Natural killer cell (primary cell): Measurements from ENCODE around the gene EFCAB10. TPM values are rescaled to one million over a fixed set of nuclear protein-coding genes. Genes with fewer than 3 reads are reported as not detected.

Experiments used
- ATAC-seq, 3 donors: fragments of 150-1000 bp in 2 of 3; fragments of 200-7000 bp in 1 of 3; cut with Tn5 transposase; 1 replicate in 1 of 3; 2 replicates in 2 of 3; pipeline ENCODE4 v1.10.0; 2021; ENCODE audit warnings: mild to moderate bottlenecking in 2 of 3, moderate library complexity in 2 of 3
- DNase-seq, 2 donors: peaks; one replicate each; pipeline versions ENCODE4 v3.0.0 to v3.0.0-alpha.2; 2013 to 2021; ENCODE audit warnings: mixed read lengths in 1 of 2
- H3K27ac ChIP-seq: one replicate; pipeline ENCODE4 v1.5.1; 2013; ENCODE audit warnings: mild to moderate bottlenecking, low read length
- H3K27me3 ChIP-seq: one replicate; pipeline ENCODE4 v1.6.1; 2013; ENCODE audit warnings: low read length; ENCODE audit not compliant: control insufficient read depth, insufficient read depth
- H3K36me3 ChIP-seq: one replicate; pipeline ENCODE4 v1.6.1; 2013; ENCODE audit warnings: low read length; ENCODE audit not compliant: control insufficient read depth, insufficient read depth
- H3K4me1 ChIP-seq: one replicate; pipeline ENCODE4 v1.6.1; 2013; ENCODE audit warnings: low read length; ENCODE audit not compliant: control insufficient read depth, insufficient read depth
- H3K4me3 ChIP-seq: one replicate; pipeline ENCODE4 v1.5.1; 2013; ENCODE audit warnings: low read length
- H3K9me3 ChIP-seq: one replicate; pipeline ENCODE4 v1.6.1; 2013; ENCODE audit warnings: low read length; ENCODE audit not compliant: control insufficient read depth, insufficient read depth
- H3K27ac Mint-ChIP-seq, 2 donors: one replicate each; pipeline ENCODE4 v1.8.0; 2022; ENCODE audit warnings: mild to moderate bottlenecking in 2 of 2, mixed read lengths in 2 of 2, moderate library complexity in 1 of 2
- H3K27me3 Mint-ChIP-seq, 2 donors: one replicate each; pipeline ENCODE4 v1.8.0; 2022; ENCODE audit warnings: low read depth in 2 of 2, mixed read lengths in 2 of 2
- H3K36me3 Mint-ChIP-seq: one replicate; pipeline ENCODE4 v1.8.0; 2022; ENCODE audit warnings: mixed read lengths
- H3K4me1 Mint-ChIP-seq, 2 donors: one replicate each; pipeline ENCODE4 v1.8.0; 2022; ENCODE audit warnings: mixed read lengths in 2 of 2
- H3K4me3 Mint-ChIP-seq: one replicate; pipeline ENCODE4 v1.8.0; 2022; ENCODE audit warnings: mild to moderate bottlenecking, moderate library complexity, mixed read lengths
- H3K9me3 Mint-ChIP-seq, 2 donors: one replicate each; pipeline ENCODE4 v1.8.0; 2022; ENCODE audit warnings: mixed read lengths in 2 of 2
- WGBS: methylation state at CpG from one replicate; pipeline ENCODE4 v1.1.7; 2013; ENCODE audit warnings: missing lambda C conversion rate; ENCODE audit not compliant: insufficient coverage; 5-methylcytosine and 5-hydroxymethylcytosine counted together
- intact Hi-C: fragments of 100-400 bp; cut with micrococcal nuclease; formaldehyde crosslinking; loops from one replicate; pipeline ENCODE4 v1.14.2; 2022
- total RNA-seq, 4 donors: library from RNA; stranded (reverse); fragments of 120-200 nt in 1 of 4; gene quantifications; one replicate each; pipeline versions ENCODE4 v1.2.3 to v1.2.4, GENCODE V29; 2013 to 2022
- TF ChIP-seq, protein P1 (sequence below): fragments of 200-600 bp; IDR thresholded peaks from one replicate; pipeline ENCODE4 v1.8.0; 2022; ENCODE audit warnings: antibody characterized with exemption

Gene EFCAB10
- total RNA-seq, 3 donors from 2014 or later (not counting 1 experiment from before 2014, with no cell fraction given) = 0.43 to 1.9 TPM; not detected in 1

DNA sequence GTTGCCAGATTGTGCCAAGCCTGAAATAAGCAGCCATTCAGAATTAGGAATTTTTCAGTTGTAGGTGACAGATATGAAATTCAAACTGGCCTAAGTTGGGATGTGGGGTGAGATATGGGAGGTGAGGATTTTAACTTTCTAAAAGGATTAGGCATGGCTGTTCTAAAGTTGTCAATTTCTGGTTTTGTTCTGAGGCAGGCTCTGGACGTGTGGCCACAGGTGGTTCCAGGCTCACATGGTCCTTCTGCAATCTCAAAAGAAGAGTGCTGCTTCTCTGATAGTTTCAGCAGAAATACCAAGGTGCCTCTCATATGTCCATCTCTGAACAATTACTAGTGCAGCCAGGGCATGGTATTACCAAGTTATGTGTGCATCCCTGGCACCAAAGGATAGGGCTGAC, 21.4 kb downstream of the EFCAB10 start:
- Histone ChIP-seq H3K4me3 (no peak overlapping the region), H3K27ac (no peak overlapping the region), H3K4me1 (no peaks in the 10 kb centered on the region), H3K9me3 (no peaks in the 10 kb centered on the region), H3K27me3 (no peaks in the 10 kb centered on the region), H3K36me3 (peaks cover 52% of the 10 kb centered on the region)
- Mint-ChIP-seq H3K36me3 (peaks cover 7% of the 10 kb centered on the region), H3K27ac (no peak overlapping the region), H3K9me3 (no peaks in the 10 kb centered on the region), H3K27me3 (no peaks in the 10 kb centered on the region), H3K4me3 (no peak overlapping the region), H3K4me1 (no peaks in the 10 kb centered on the region)
- DNase-seq (no peak), ATAC-seq (no peak)
- TF ChIP-seq, protein P1, sequence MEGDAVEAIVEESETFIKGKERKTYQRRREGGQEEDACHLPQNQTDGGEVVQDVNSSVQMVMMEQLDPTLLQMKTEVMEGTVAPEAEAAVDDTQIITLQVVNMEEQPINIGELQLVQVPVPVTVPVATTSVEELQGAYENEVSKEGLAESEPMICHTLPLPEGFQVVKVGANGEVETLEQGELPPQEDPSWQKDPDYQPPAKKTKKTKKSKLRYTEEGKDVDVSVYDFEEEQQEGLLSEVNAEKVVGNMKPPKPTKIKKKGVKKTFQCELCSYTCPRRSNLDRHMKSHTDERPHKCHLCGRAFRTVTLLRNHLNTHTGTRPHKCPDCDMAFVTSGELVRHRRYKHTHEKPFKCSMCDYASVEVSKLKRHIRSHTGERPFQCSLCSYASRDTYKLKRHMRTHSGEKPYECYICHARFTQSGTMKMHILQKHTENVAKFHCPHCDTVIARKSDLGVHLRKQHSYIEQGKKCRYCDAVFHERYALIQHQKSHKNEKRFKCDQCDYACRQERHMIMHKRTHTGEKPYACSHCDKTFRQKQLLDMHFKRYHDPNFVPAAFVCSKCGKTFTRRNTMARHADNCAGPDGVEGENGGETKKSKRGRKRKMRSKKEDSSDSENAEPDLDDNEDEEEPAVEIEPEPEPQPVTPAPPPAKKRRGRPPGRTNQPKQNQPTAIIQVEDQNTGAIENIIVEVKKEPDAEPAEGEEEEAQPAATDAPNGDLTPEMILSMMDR = no peak
- intact Hi-C loops = no loop called here
- 90% methylated on average over 1 of the region's 1 CpG for WGBS

DNA sequence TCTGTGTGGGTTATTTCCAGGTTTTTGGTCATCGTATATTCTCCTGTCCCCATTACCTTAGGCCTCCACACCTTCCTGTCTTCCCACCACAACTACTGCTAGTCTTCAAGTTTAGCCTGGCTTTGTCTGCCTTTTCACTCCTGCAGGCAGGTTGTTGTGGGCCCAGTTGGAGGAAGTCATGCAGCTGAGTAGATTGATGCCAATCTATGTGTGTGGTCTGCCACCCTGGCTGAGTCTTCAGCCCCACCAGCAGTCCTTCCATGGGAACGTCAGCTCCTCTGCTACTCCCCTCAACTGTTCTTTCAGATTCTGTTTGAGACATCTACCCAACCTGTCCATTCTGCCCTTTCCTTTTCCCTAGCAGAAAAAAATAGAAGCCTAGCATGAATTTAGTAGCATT, 43.0 kb downstream of the EFCAB10 start:
- Histone ChIP-seq H3K4me3 (no peak overlapping the region), H3K9me3 (no peaks in the 10 kb centered on the region), H3K36me3 (peaks cover 48% of the 10 kb centered on the region), H3K4me1 (peaks cover 4% of the 10 kb centered on the region), H3K27me3 (no peaks in the 10 kb centered on the region), H3K27ac (no peak overlapping the region)
- Mint-ChIP-seq H3K4me3 (no peak overlapping the region), H3K9me3 (no peaks in the 10 kb centered on the region), H3K36me3 (peaks cover 9% of the 10 kb centered on the region), H3K4me1 (peaks cover 9 to 16% of the 10 kb centered on the region in 2 donors), H3K27ac (peak overlapping the region in 1 of 2 donors; percentile 44), H3K27me3 (no peaks in the 10 kb centered on the region)
- peak in 1 of 3 donors; percentile 67 for ATAC-seq
- intact Hi-C loops = no loop called here
- 59% methylated on average over 1 of the region's 2 CpGs for WGBS
- TF ChIP-seq, protein P1 = no peak
- DNase-seq = no peak

DNA sequence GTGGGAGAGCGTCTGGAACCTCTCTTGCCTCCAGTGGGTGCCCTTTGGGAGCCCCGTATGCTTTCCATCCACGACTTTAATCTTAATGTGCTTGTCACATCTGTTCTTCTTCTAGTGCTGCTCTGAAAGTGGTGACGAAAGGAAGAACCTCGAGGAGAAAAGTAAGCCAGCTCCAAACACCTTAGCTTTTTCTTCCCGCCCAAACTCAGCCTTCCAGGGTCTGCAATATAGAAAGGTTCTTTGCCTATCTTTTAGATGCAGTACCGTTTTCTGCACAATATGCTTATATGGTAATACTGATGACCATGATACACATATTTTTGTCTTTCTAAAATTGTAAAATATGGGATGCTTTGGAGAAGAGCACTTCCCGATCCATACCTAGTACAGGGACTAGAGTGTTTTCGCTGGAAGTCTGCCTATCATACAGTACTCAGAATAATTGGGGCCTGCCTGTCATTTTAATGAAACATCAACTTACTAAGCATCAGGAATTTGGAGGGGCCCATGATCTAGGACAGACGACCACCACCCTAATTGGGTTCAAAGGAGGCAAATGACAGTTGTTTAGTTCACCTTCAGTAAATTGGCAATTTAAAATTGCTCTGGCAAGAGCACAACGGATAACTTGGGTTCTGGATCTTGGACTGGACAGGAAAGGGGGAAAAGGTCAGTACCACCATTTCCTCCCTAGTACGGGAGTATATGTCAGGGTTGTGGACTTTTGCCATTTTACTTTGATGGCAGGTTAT, 48.4 kb downstream of the EFCAB10 start:
- no peaks in the 10 kb centered on the region for H3K36me3 Mint-ChIP-seq
- H3K4me1 Mint-ChIP-seq = peaks cover 20 to 28% of the 10 kb centered on the region in 2 donors
- Histone ChIP-seq H3K4me1 (peaks cover 22% of the 10 kb centered on the region), H3K9me3 (no peaks in the 10 kb centered on the region), H3K36me3 (peaks cover 12% of the 10 kb centered on the region), H3K4me3 (peak overlapping the region; percentile 91), H3K27ac (peak overlapping the region; percentile 91), H3K27me3 (no peaks in the 10 kb centered on the region)
- WGBS = 50% methylated on average over 10 of the region's 12 CpGs
- H3K27me3 Mint-ChIP-seq = no peaks in the 10 kb centered on the region
- no peaks in the 10 kb centered on the region for H3K9me3 Mint-ChIP-seq
- peak overlapping the region; percentile 95 for H3K4me3 Mint-ChIP-seq
- intact Hi-C loops = no loop called here
- no peak for ATAC-seq
- H3K27ac Mint-ChIP-seq = peak overlapping the region; percentile 91 to 94
- no peak for DNase-seq
- TF ChIP-seq, protein P1 = no peak
